Activated T-helper 2 cell treated with anti-CD3 and anti-CD28 coated beads, Interferon-gamma antibody, Interleukin-2, Interleukin-4, amounts not matched to agents 10 μg/mL and 5 μg/mL and 100 μg/mL, durations not matched to agents 14 hours and 24 hours and 36 hours (primary cell): ENCODE results near the gene CUX1. TPM values are rescaled to one million over a fixed set of nuclear protein-coding genes. Genes with fewer than 3 reads are reported as not detected.

Source experiments
- DNase-seq: peaks from one replicate; pipeline ENCODE4 v3.0.0; 2021; ENCODE audit warnings: low spot score
- H3K27ac Mint-ChIP-seq: one replicate; pipeline ENCODE4 v1.8.0; 2021; ENCODE audit warnings: mixed read lengths
- H3K27me3 Mint-ChIP-seq: one replicate; pipeline ENCODE4 v1.8.0; 2021; ENCODE audit warnings: low read depth, mixed read lengths
- H3K36me3 Mint-ChIP-seq: one replicate; pipeline ENCODE4 v1.8.0; 2021; ENCODE audit warnings: low read depth, mixed read lengths
- H3K4me1 Mint-ChIP-seq: one replicate; pipeline ENCODE4 v1.8.0; 2021; ENCODE audit warnings: low read depth, mixed read lengths
- H3K4me3 Mint-ChIP-seq: one replicate; pipeline ENCODE4 v1.8.0; 2021; ENCODE audit warnings: low read depth, mild to moderate bottlenecking, moderate library complexity, mixed read lengths
- H3K9me3 Mint-ChIP-seq: one replicate; pipeline ENCODE4 v1.8.0; 2021; ENCODE audit warnings: mixed read lengths
- intact Hi-C: fragments of 100-400 bp; cut with micrococcal nuclease; formaldehyde crosslinking; loops from one replicate; pipeline ENCODE4 v1.15.1; 2023
- total RNA-seq: library from RNA; stranded (reverse); gene quantifications from 2 replicates; pipeline ENCODE4 v1.2.3, GENCODE V29; 2022

Gene CUX1
- total RNA-seq, 1 donor from 2014 or later: 31.5 TPM

- no peaks in the 10 kb centered on the region for H3K27me3 Mint-ChIP-seq
- H3K27ac Mint-ChIP-seq: no peak overlapping the region
- intact Hi-C loops: no loop called here
- H3K36me3 Mint-ChIP-seq: no peaks in the 10 kb centered on the region
- no peak for DNase-seq
- no peaks in the 10 kb centered on the region for H3K4me1 Mint-ChIP-seq
- no peaks in the 10 kb centered on the region for H3K9me3 Mint-ChIP-seq
- H3K4me3 Mint-ChIP-seq: no peak overlapping the region
These were observed 335.5 kb downstream of the CUX1 start for GRCh38 chr7:102152672-102153598.

DNA sequence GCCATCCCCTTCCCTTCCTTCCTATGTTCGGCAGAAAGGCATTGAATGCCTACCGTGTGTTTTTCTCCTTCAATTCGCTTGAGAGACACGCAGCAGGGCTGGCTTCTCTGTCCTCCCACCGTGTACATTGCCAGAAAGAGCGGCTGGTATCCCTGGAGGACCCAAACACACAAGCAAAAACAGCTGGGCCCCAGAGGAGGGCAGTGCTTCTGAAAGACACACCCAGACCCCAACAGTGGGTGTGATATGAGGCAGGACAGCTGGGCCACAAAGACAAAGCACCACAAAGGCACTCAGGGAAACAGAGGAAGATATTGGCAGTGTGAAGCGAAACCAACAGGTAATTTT lies 336.1 kb downstream of the CUX1 start:
- no peaks in the 10 kb centered on the region for H3K36me3 Mint-ChIP-seq
- no peaks in the 10 kb centered on the region for H3K4me1 Mint-ChIP-seq
- DNase-seq: no peak
- H3K9me3 Mint-ChIP-seq: no peaks in the 10 kb centered on the region
- intact Hi-C loops: no loop called here
- no peak overlapping the region for H3K27ac Mint-ChIP-seq
- no peak overlapping the region for H3K4me3 Mint-ChIP-seq
- H3K27me3 Mint-ChIP-seq: no peaks in the 10 kb centered on the region

GRCh38 chr7:102154425-102154824 lies 337.0 kb downstream of the CUX1 start:
- intact Hi-C loops: no loop called here
- H3K9me3 Mint-ChIP-seq: no peaks in the 10 kb centered on the region
- no peak for DNase-seq
- H3K27ac Mint-ChIP-seq: no peak overlapping the region
- no peak overlapping the region for H3K4me3 Mint-ChIP-seq
- H3K27me3 Mint-ChIP-seq: no peaks in the 10 kb centered on the region
- H3K4me1 Mint-ChIP-seq: no peaks in the 10 kb centered on the region
- no peaks in the 10 kb centered on the region for H3K36me3 Mint-ChIP-seq

DNA sequence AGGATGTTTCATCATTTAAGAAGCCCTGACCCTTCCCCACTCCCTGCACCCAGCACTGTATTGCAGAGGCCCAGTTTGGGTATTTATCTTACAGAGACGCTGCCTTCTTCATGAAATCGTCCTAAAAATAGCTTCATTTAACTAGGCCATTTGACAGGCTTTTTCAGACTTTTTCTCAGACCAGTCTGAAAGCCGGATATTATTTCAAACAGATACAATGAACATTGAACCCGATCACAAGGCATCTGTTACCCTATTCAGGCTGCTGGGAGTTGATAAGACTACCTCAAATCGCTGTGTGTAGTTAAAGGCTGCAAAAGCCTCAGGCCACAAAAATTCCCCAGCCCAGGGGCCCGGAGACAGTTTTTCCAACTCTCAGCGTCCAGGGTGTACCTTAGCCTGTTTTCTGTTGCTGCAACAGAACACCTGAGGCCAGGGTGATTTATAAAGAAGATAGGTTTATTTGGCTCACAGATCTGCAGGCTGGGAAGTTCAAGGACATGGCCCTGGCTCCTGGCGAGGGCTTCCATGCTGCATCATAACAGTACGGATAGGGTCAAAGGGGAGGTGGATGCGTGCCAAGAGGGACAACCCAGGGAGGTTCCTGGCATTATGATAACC lies 338.5 kb downstream of the CUX1 start:
- no peaks in the 10 kb centered on the region for H3K27me3 Mint-ChIP-seq
- intact Hi-C loops: no loop called here

GRCh38 chr7:102156867-102157266 lies 339.4 kb downstream of the CUX1 start:
- DNase-seq: no peak
- intact Hi-C loops: no loop called here
- H3K27ac Mint-ChIP-seq: no peak overlapping the region
- H3K4me3 Mint-ChIP-seq: no peak overlapping the region
- no peaks in the 10 kb centered on the region for H3K36me3 Mint-ChIP-seq
- no peaks in the 10 kb centered on the region for H3K4me1 Mint-ChIP-seq
- H3K9me3 Mint-ChIP-seq: no peaks in the 10 kb centered on the region
- H3K27me3 Mint-ChIP-seq: no peaks in the 10 kb centered on the region

More for the DNA sequence above, 338.5 kb downstream of the CUX1 start:
- no peaks in the 10 kb centered on the region for H3K36me3 Mint-ChIP-seq
- no peaks in the 10 kb centered on the region for H3K9me3 Mint-ChIP-seq
- no peak for DNase-seq
- no peak overlapping the region for H3K4me3 Mint-ChIP-seq
- H3K4me1 Mint-ChIP-seq: no peaks in the 10 kb centered on the region
- H3K27ac Mint-ChIP-seq: no peak overlapping the region

- no peak for DNase-seq
- H3K36me3 Mint-ChIP-seq: no peaks in the 10 kb centered on the region
- H3K4me3 Mint-ChIP-seq: no peak overlapping the region
- H3K9me3 Mint-ChIP-seq: no peaks in the 10 kb centered on the region
- no peak overlapping the region for H3K27ac Mint-ChIP-seq
- H3K4me1 Mint-ChIP-seq: no peaks in the 10 kb centered on the region
- intact Hi-C loops: no loop called here
- no peaks in the 10 kb centered on the region for H3K27me3 Mint-ChIP-seq
These were observed 347.7 kb downstream of the CUX1 start for GRCh38 chr7:102165136-102165535.

DNA sequence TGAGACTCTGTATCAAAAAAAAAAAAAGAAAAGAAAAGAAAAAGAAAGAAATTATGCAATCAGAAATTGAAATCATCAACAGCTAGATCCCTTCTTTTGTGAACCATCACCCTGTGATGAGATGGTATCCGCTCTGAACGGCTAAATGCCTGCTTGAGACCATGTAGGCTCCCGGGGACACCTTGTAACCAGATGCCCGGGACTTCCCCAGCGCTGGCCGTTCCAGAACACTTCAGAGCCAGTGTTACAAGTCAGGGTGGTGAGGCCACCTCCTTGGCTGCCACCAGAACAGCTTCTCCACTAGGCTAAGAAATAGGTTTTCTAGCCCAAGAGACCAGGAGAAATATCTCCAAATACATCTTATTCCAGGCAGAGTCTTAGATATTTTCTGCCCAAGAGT lies 349.8 kb downstream of the CUX1 start:
- Mint-ChIP-seq H3K4me3 (no peak overlapping the region), H3K36me3 (no peaks in the 10 kb centered on the region), H3K27me3 (no peaks in the 10 kb centered on the region), H3K9me3 (no peaks in the 10 kb centered on the region), H3K4me1 (no peaks in the 10 kb centered on the region), H3K27ac (no peak overlapping the region)
- DNase-seq: no peak
- intact Hi-C loops: no loop called here

GRCh38 chr7:102169651-102170392 lies 352.4 kb downstream of the CUX1 start:
- H3K36me3 Mint-ChIP-seq: no peaks in the 10 kb centered on the region
- intact Hi-C loops: no loop called here
- H3K4me1 Mint-ChIP-seq: no peaks in the 10 kb centered on the region
- no peak overlapping the region for H3K4me3 Mint-ChIP-seq
- no peak for DNase-seq
- H3K27ac Mint-ChIP-seq: no peak overlapping the region
- no peaks in the 10 kb centered on the region for H3K9me3 Mint-ChIP-seq
- no peaks in the 10 kb centered on the region for H3K27me3 Mint-ChIP-seq

GRCh38 chr7:102170393-102170970 lies 353.1 kb downstream of the CUX1 start:
- H3K4me3 Mint-ChIP-seq: no peak overlapping the region
- intact Hi-C loops: no loop called here
- DNase-seq: no peak
- no peak overlapping the region for H3K27ac Mint-ChIP-seq
- no peaks in the 10 kb centered on the region for H3K4me1 Mint-ChIP-seq
- H3K9me3 Mint-ChIP-seq: no peaks in the 10 kb centered on the region
- no peaks in the 10 kb centered on the region for H3K27me3 Mint-ChIP-seq
- no peaks in the 10 kb centered on the region for H3K36me3 Mint-ChIP-seq

DNA sequence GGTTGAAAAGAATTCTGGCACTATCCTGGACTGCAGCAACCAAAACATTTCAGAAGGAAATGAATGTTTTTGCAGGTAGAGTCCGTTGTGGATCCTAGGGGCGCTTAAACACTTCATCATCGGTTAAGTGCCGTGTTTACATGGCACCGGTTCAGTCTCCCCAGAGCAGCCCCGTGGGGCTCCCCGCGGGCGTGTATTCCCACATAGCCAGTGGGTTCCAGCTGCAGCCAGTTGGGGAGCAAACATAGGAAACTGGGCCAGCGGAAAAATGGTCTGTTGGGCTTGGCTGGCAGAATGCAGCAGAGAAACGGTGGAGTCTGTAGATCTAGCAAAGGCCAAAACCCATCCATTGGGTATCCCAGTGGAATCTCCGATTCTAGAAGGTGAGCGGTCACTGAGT lies 356.2 kb downstream of the CUX1 start:
- Mint-ChIP-seq H3K36me3 (no peaks in the 10 kb centered on the region), H3K27ac (no peak overlapping the region), H3K9me3 (no peaks in the 10 kb centered on the region), H3K27me3 (no peaks in the 10 kb centered on the region), H3K4me3 (no peak overlapping the region), H3K4me1 (no peaks in the 10 kb centered on the region)
- DNase-seq: no peak
- intact Hi-C loops: no loop called here

DNA sequence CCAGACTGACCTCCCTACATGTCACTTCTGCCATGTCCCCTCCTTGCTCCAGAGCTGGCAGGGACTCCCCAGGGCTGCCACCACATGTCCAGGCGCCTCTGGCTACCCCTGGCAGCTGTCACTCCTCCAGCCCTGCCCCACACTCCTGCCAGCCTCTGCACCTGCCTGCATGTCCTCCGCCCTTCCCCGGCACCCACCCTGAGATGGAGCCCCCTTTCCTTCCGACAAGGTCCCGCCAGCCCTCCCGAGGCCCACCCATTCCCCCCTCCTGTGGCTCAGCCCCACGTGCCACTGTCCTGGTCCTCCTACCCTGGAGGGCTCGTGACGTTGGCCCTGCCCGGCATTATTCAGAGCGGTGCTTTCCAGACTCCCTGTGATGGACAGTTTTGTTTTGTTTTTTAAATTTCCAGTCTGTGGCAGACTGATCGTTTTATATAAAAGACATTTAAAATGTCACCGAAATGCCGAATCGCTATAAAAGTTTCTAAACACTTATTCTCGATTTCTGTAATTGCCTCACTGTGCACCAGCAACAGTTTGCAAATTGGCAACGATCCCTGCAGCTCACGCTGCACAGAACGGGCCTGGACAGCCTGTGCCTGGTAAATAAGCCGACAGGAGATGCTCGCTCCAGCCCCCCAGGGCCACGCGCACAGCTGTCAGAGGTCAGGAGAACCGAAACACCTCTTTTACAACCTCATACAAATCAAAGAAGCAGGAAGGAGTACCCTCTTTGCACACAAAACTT lies 358.2 kb downstream of the CUX1 start:
- intact Hi-C loops: no loop called here
- DNase-seq: no peak
- Mint-ChIP-seq H3K27ac (no peak overlapping the region), H3K4me3 (no peak overlapping the region), H3K9me3 (no peaks in the 10 kb centered on the region), H3K4me1 (no peaks in the 10 kb centered on the region), H3K36me3 (no peaks in the 10 kb centered on the region), H3K27me3 (no peaks in the 10 kb centered on the region)

- H3K36me3 Mint-ChIP-seq: no peaks in the 10 kb centered on the region
- no peaks in the 10 kb centered on the region for H3K4me1 Mint-ChIP-seq
- H3K4me3 Mint-ChIP-seq: no peak overlapping the region
- DNase-seq: no peak
- no peak overlapping the region for H3K27ac Mint-ChIP-seq
- H3K9me3 Mint-ChIP-seq: no peaks in the 10 kb centered on the region
- no peaks in the 10 kb centered on the region for H3K27me3 Mint-ChIP-seq
- intact Hi-C loops: no loop called here
These were observed 361.0 kb downstream of the CUX1 start for GRCh38 chr7:102178410-102178809.
